Ureter (tissue), 1 donor: ENCODE data around the gene CNTN2. TPM values are rescaled to one million over a fixed set of nuclear protein-coding genes. Genes with fewer than 3 reads are reported as not detected.
A peak's percentile ranks its signal among the peaks of the same experiment; 100 is the strongest.

ENCODE experiments used
- DNase-seq: peaks from one replicate; pipeline ENCODE4 v3.0.0-alpha.2; 2020; ENCODE audit warnings: low spot score
- total RNA-seq: library from RNA; stranded (reverse); gene quantifications from one replicate; pipeline ENCODE4 v1.2.4, GENCODE V29; 2023
- donor health status: DM: yes; HTN: yes; CAD: no.

The CNTN2 gene
- total RNA-seq, 1 donor from 2014 or later = 0.42 TPM

DNA sequence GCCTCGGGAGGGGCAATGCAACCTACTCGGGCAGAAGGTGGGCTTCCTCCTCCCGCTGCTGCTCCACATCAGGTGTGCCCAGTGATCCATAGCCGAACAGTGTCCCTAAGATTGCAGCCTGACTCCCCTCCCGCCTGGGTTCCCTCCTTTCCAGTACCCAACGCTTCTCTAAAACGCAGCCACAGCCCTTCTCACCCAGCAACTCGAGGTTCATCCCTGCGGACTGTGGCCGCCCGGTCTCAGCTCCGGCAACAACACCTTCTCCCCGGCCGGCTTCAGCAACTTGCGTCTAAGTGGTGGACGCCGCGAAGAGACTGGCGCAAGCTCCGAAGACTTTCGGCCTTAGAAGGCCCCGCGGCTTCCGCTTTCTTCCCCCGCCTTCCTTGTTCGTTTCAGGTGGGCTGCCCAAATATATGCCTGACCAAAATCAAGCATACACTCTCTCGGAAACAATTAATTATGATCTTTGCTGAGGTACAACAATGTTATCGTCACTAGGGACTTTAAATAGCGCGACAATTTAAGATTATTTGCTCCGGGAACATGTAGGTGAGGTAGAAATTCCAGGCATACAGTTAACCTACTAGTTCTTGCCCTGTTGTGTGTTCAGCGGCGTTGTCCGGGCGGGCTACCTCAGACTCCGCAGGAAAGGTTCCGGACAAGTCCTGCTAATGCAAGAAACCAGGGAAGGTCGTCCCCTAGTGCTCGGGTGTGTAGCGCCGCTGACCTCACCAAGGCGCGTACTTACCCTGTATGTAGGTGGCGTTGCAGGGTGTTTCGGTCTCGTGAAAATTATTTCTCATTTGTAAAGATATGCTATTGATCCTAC is 78.9 kb downstream of the CNTN2 start, which contains the start of gene RBBP5:
RBBP5 (minus strand) TSS at position 319 of the 829 bp plus-strand sequence; CDS start at position 214, 105 bp downstream.
- peak; percentile 95 for DNase-seq

GRCh38 chr1:205122489-205122882 is 79.5 kb downstream of the CNTN2 start:
- DNase-seq = no peak

DNA sequence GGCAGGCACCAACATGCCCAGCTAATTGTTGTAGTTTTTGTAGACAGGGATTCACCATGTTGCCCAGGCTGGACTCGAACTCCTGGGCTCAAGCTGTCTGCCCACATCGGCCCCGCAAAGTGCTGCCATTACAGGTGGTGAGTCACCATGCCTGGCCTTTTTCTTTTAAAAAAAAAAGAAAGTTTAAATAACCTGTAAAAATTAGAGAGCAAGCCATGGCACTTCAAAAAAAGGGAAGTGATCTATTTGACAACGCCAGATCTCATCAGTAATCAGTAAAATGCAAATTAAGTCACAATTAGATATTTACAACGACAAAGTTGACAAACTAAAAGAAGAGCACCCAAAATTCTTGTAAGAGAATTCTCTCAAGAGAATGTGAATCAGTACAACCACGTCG is 81.7 kb downstream of the CNTN2 start:
- no peak for DNase-seq

- no peak for DNase-seq
Observed at GRCh38 chr1:205127646-205128045, 84.6 kb downstream of the CNTN2 start.

Other genes with a start within 250 kb of the CNTN2 start
- 52.3 TPM for gene NFASC, start 172.3 kb upstream of the CNTN2 start, total RNA-seq
- 1.5 TPM for gene TMEM81, start 41.2 kb downstream of the CNTN2 start, total RNA-seq
- 13.7 TPM for gene RBBP5, start 78.8 kb downstream of the CNTN2 start, total RNA-seq
- gene DSTYK, start 168.5 kb downstream of the CNTN2 start, total RNA-seq = 12.6 TPM
- 0.55 TPM for gene TMCC2, start 184.7 kb downstream of the CNTN2 start, total RNA-seq